ENCODE results near the gene PUS3.
A peak's percentile ranks its signal among the peaks of the same experiment; 100 is the strongest.

Gene PUS3, protein sequence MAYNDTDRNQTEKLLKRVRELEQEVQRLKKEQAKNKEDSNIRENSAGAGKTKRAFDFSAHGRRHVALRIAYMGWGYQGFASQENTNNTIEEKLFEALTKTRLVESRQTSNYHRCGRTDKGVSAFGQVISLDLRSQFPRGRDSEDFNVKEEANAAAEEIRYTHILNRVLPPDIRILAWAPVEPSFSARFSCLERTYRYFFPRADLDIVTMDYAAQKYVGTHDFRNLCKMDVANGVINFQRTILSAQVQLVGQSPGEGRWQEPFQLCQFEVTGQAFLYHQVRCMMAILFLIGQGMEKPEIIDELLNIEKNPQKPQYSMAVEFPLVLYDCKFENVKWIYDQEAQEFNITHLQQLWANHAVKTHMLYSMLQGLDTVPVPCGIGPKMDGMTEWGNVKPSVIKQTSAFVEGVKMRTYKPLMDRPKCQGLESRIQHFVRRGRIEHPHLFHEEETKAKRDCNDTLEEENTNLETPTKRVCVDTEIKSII

DNA sequence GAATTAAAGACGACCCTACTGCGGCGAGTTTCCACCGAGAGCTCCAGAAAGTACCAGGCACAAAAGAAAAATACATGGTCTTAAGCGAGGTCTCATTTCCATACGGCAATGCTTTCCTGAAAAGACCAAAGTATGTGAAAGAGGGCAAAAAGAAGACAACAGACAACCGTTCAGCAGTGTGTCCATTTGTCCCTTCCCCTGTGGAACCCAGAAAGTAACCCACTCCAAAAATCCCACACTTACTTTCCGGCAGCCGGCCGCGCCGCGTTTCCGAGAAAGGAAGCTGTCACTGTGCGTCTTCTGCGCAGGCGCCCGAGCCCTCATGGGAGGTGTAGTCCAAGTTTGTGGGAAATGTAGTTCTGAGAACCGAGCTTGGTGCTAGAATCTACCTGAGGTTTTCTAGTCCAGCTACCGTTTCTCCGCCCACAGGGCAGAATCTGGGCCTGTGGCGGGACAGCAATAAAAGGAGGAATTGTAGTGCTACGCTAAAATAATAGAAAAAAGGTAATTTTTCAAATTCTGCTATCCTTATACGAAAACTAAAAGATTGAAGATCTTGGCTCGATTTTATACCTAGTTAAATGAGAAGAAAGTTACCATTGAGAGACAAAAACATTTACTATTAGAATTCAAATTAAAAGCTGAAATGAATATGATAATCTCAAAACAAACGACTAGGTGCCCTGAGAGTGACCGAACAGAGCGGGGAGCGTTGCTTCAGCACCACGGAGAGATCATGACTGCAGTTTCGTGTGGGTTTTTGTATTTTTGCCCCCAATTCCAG, at the start of gene PUS3:
PUS3 (minus strand) TSS at position 280 of the 784 bp plus-strand sequence. CDS start 6,922 bp downstream, outside the sequence.
- Mint-ChIP-seq H3K9me3 (no peaks in the 10 kb centered on the region), H3K27ac (peak within 1 kb of the TSS; percentile 99), H3K4me1 (ENCODE audit: low read depth) (peaks cover 39% of the 10 kb centered on the region), H3K27me3 (peaks cover 42% of the 10 kb centered on the region), H3K36me3 (ENCODE audit: low read depth) (peaks cover 43% of the 10 kb centered on the region), H3K4me3 (peak within 1 kb of the TSS; percentile 97)
- peak; percentile 89 for DNase-seq

DNA sequence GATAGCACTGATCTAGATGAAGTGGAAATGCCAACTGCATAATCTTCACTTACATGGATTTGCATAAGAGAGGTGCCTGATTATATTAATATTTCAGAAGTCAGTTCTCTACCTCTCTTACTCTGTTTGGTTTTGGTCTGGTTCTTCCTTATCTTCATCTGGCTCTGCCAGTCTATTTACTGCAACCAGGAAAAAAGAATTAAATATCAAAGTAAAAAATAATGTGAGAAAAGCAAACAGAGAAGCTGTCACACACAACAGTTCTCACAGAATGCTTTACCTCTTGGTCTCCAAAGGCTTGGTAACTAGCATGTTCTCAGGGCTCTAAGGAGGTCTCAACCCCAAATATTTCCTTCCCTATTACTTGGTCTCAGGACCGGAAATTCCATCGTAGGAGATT, 49.6 kb upstream of the PUS3 start:
- no peak overlapping the region for H3K27ac Mint-ChIP-seq
- H3K27me3 Mint-ChIP-seq = no peaks in the 10 kb centered on the region
- no peaks in the 10 kb centered on the region for H3K9me3 Mint-ChIP-seq
- DNase-seq = no peak
- H3K4me1 Mint-ChIP-seq (ENCODE audit: low read depth) = peaks cover under 1% of the 10 kb centered on the region
- H3K4me3 Mint-ChIP-seq = no peak overlapping the region
- H3K36me3 Mint-ChIP-seq (ENCODE audit: low read depth) = no peaks in the 10 kb centered on the region

DNA sequence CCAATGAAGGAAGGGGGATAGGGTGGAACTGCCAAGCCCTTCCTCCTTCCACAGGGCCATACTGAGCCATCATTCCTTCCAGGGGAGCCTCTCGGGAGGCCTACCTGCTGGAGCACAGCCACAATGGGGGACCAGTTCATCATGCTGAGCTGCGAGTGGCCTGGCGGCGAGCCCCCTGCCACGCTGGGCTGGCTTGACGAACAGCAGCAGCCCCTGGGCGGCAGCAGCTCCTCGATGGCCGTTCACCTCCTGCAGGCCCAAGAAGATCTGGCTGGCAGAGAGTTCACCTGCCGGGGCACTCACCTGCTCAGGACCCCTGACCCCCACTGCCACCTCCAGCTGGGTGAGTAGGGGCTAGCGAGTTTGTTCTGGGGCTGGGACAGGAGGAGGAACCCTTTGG, 48.7 kb upstream of the PUS3 start:
- H3K4me1 Mint-ChIP-seq (ENCODE audit: low read depth) = no peaks in the 10 kb centered on the region
- H3K27me3 Mint-ChIP-seq = no peaks in the 10 kb centered on the region
- H3K27ac Mint-ChIP-seq = no peak overlapping the region
- DNase-seq = no peak
- H3K9me3 Mint-ChIP-seq = no peaks in the 10 kb centered on the region
- no peaks in the 10 kb centered on the region for H3K36me3 Mint-ChIP-seq (ENCODE audit: low read depth)
- H3K4me3 Mint-ChIP-seq = no peak overlapping the region

DNA sequence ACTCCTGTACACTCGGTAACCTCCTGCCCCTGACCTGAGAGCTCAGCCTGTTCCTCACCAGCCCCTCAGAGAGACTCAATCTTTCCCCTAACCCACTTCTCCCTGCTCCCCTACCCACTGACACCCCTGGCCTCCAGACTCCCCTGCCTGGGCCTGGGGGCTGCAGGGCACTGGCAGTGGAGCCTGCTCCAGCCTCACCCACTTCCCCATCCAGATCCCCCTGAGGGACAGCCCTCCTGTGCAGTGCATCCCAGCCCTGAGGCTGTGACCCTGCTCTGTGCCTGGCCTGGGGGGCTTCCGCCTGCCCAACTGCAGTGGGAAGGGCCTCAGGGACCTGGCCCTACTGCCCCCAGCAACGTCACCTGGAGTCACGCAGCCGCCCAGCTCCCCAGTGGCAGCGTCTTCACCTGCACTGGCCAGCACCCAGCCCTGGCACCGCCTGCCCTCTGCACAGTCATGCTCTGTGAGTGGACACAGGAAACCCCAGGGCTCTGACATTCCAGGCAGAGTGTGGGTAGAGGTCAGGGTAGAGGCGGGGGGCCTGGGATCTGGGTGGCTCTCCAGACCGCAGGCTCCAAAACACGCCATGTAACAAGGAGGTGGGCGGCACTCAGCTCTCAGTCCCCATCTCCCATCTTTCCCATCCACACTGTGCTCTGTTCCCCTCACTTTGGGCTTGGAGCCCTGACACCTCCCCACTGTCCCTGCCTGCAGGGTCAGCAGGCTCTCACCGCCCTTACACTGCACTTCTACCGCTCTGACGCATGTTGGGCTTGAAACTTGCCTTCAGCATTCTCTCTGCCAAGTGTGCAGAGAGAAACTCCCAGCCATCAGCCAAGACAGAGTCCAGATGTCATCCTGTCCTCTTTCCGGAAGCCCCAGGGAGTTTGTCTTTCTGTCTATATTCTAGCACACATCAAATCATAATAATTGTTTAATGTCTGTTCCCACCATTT, 48.0 kb upstream of the PUS3 start:
- no peak overlapping the region for H3K4me3 Mint-ChIP-seq
- no peaks in the 10 kb centered on the region for H3K4me1 Mint-ChIP-seq (ENCODE audit: low read depth)
- H3K27ac Mint-ChIP-seq = no peak overlapping the region
- H3K36me3 Mint-ChIP-seq (ENCODE audit: low read depth) = no peaks in the 10 kb centered on the region
- no peaks in the 10 kb centered on the region for H3K27me3 Mint-ChIP-seq
- no peaks in the 10 kb centered on the region for H3K9me3 Mint-ChIP-seq
- DNase-seq = no peak

DNA sequence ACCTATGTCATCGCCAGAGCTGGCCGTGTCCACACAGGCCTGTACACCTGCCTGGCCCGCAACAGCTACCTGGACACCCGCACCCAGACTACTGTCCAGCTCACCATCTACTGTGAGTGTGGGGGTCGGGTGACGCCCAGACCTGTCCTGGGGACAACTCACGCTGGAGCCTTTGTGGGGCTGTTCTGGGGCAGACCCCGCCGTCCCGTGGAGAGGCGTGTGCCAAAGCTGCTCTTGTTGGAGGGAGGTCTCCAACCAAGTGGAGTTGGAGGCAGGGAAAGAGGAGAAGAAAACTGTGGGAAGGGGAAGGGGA, 47.1 kb upstream of the PUS3 start:
- Mint-ChIP-seq H3K4me1 (ENCODE audit: low read depth) (no peaks in the 10 kb centered on the region), H3K9me3 (no peaks in the 10 kb centered on the region), H3K36me3 (ENCODE audit: low read depth) (no peaks in the 10 kb centered on the region), H3K4me3 (no peak overlapping the region), H3K27ac (no peak overlapping the region), H3K27me3 (no peaks in the 10 kb centered on the region)
- DNase-seq = no peak

DNA sequence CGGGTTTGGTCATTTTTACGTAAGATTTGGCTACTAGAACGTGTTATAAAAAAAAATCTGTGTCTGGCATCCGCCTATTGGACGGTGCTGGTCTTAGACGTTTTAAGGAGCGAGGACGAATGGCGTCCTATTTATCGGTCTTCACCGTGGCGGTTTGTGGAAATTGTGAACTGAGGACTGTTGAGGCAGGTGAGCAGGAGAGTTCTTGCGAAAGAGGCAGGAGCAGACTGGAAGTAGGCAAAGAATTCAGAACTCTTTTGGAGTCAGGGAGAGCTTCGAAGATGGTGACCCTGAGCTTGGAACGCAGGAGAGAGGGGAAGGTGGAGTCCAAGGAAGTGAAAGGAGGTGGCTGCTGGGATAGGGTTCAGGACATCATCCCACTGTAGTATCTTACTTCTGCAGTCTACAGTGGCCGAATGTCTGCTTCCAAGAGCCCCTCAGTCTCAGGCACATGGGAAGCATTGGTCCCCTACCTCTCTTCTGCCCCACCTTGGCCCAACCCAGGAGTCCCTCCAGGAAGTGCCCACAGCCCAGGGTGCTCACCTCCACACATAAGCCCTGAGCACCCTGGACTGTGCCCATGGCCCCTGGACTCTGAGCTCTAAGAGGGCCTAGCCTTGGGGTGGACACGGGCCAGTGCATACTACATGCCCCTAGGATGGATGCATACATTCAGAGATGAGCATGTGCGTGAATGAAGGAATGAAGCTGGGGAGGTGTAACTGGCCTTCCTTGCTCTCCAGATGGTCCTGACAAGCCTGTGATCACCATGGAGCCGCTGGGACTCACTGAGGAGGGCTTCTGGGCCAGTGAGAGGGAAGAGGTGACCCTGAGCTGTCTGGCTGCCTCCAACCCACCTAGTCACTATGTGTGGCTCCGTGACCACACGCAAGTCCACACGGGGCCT, 46.5 kb upstream of the PUS3 start:
- no peak for DNase-seq
- Mint-ChIP-seq H3K9me3 (no peaks in the 10 kb centered on the region), H3K4me3 (no peak overlapping the region), H3K27me3 (no peaks in the 10 kb centered on the region), H3K36me3 (ENCODE audit: low read depth) (no peaks in the 10 kb centered on the region), H3K27ac (no peak overlapping the region), H3K4me1 (ENCODE audit: low read depth) (no peaks in the 10 kb centered on the region)

DNA sequence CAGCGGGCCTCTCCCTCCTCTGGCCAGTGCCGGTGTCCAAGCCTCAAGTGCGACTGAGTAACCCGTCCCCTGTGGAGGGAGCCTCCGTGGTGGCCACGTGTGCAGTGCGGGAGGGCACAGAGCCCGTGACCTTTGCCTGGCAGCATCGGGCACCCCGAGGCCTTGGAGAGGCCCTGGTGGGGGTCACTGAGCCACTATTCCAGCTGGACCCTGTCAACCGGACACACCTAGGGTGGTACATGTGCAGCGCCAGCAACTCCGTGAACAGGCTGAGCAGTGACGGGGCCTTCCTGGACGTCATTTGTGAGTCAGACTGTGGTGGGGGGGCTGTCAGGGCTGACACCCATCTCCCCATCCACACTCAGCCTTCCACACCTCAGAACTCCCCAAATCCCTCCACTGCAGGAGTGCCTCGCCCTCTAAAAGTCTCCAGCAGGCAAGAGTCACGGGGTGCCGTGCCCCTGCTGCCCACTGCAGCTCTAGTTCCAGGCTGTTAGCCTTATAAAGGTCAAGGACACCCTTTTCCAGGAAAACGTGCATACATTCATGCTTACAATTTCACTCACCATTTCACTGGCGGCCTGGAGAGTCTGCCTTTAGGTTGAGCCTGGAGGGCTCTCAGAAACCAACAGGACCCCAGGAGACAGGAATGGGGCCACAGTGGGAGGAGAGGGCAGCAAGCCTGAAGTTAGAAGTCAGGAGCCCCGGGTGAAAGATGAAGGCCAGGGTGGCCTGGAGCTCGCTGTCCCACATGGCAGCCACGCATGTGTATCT, 45.5 kb upstream of the PUS3 start:
- H3K36me3 Mint-ChIP-seq (ENCODE audit: low read depth) = no peaks in the 10 kb centered on the region
- no peaks in the 10 kb centered on the region for H3K9me3 Mint-ChIP-seq
- H3K4me3 Mint-ChIP-seq = no peak overlapping the region
- no peak for DNase-seq
- no peak overlapping the region for H3K27ac Mint-ChIP-seq
- H3K4me1 Mint-ChIP-seq (ENCODE audit: low read depth) = no peaks in the 10 kb centered on the region
- no peaks in the 10 kb centered on the region for H3K27me3 Mint-ChIP-seq

DNA sequence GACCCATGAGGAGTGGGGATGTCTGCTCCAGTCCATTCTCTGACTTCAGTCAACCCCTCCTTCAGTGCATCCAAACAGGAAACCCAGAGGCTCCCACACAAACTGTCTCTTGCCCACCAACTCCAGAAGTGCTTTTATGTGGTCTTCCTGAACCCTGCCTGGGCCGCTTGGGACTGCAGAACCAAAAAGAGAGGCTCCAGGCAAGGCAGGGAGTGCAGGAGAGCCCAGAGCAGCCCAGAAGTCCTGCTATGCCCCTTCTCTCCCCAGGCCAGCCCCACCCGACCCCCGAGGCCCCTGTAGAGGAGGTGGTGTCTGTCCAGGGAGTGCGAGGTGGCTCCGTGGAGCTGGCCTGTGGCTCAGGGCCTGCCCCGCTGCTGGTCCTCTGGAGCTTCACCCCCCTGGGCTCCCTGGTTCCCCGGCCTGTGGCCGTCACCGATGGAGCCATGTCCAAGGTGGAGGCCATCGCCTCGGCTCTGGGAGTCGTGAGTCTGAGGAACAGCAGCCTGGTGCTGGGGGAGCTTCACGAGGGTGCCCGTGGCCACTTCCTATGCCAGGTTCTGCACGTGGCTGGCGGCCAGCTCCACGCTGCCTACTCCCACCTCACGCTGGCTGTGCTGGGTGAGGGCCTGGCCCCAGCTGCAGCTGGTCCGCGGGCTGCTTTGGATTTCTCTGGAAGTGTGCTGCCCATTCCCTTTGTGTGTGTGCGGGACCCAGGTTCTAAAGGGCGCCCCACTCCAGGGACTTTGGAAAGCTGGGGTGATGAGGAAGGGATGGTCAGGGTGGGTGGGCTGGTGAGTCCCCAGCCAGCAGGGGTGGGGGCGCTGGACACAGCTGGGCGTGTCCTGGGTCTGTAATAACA, 44.6 kb upstream of the PUS3 start:
- no peak overlapping the region for H3K4me3 Mint-ChIP-seq
- H3K4me1 Mint-ChIP-seq (ENCODE audit: low read depth) = no peaks in the 10 kb centered on the region
- H3K36me3 Mint-ChIP-seq (ENCODE audit: low read depth) = no peaks in the 10 kb centered on the region
- H3K9me3 Mint-ChIP-seq = no peaks in the 10 kb centered on the region
- H3K27me3 Mint-ChIP-seq = no peaks in the 10 kb centered on the region
- DNase-seq = no peak
- H3K27ac Mint-ChIP-seq = no peak overlapping the region

DNA sequence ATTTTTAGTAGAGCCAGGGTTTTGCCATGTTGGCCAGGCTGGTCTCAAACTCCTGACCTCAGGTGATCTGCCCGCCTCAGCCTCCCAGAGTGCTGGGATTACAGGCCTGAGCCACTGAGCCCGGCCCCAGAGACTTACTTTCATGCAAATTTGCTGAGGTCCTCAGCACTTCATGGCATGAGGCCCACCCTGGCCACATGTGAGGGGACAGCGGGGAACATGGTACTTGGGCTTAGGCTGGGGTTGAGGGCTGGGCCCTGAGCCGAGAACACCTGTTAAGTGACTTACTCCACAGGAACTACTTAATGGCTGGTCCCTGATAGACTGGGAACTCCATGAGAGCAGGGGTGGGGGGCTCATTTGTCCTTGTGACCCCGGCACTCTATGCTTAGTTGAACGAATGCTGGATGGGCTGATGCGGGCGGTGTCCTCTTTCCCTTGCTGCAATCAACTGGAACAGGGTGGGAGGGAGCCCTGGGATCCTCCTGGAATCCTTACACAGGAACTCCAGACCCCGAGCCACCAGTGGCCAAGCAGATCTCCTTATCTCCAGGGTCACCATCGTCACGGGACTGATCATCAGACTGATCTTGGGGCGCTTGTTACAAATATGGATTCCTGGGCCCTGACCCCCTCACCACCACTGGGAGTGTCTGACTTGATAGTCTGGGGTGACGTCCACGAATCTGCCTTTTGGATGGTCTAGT, 43.9 kb upstream of the PUS3 start:
- DNase-seq = no peak
- H3K27me3 Mint-ChIP-seq = no peaks in the 10 kb centered on the region
- no peak overlapping the region for H3K27ac Mint-ChIP-seq
- no peaks in the 10 kb centered on the region for H3K36me3 Mint-ChIP-seq (ENCODE audit: low read depth)
- H3K9me3 Mint-ChIP-seq = no peaks in the 10 kb centered on the region
- peaks cover 5% of the 10 kb centered on the region for H3K4me1 Mint-ChIP-seq (ENCODE audit: low read depth)
- no peak overlapping the region for H3K4me3 Mint-ChIP-seq

DNA sequence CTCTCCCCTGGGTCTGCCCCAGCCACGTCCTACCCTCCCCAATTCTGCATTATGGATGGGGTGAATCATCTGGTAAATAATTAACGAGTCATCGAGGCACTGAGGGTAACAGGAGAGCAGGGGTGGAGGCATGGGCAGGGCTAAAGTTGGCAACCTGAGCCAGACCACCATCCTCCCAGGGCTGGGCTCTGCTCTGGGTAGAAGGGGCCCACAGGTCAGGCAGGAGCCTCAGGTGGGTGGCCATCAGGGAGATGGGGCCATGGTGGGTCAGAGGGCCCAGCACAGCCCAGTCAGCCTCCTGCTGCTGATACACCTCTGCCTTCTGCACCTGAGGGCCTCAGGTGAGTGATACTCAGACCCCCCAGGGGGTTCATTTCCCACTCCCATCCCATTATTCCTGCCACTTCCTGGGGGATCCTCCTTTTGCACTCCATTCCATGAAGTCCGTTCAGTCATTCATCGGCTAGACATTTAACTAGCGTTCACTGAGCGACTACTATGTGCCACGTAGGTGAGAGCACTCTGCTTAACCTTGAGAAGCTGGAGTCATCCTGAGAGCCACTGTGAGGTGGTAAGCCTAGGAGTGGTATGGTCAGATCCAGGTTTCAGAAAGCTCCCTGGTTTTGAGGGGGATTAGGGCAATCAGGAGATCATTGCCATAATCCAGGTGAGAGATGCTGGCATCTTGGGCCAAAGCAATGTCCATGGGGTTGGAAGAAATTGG, 43.0 kb upstream of the PUS3 start, which contains the start of gene VSIG10L2:
VSIG10L2 (plus strand) TSS at position 248 of the 724 bp plus-strand sequence; CDS start at position 260, 12 bp downstream.
- H3K27me3 Mint-ChIP-seq = no peaks in the 10 kb centered on the region
- no peak within 1 kb of the TSS for H3K27ac Mint-ChIP-seq
- no peak for DNase-seq
- H3K4me3 Mint-ChIP-seq = no peak within 1 kb of the TSS
- H3K9me3 Mint-ChIP-seq = no peaks in the 10 kb centered on the region
- no peaks in the 10 kb centered on the region for H3K36me3 Mint-ChIP-seq (ENCODE audit: low read depth)
- peaks cover 5% of the 10 kb centered on the region for H3K4me1 Mint-ChIP-seq (ENCODE audit: low read depth)

DNA sequence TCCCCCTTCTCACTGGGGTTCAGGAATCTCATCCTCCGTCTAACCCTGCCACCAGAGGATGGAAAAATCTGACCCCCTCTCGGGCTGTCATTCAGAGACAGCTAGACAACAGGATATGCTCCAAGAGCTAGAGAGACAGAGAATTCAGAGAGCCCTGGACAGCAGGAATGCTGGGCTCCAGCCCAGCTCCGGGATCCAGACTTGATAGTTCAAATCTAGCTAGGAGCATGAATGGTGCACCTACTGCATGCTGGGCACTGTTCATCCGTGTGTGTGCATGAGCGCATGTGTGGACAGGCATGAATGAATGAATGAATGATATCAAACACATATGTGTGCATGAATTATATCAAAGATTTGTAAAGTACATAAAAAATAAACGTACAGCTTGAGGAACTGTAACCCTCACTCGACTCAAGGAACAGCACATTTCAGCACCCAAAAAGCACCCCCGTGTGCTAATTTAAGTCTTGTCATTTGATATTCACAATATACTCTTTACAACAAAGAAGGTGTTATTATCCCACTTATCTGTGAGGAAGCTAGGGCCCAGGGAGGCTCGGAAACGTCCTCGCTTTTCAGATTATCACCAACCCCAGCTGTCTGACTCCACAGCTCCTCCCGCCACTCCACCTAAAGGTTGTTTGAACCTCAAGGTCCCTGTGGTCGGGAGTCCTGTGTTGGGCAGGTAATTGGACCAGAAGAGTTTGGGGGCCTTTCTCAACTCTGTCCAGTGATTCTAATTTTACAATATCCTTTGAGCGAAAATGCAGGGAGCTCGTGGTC, 42.2 kb upstream of the PUS3 start:
- Mint-ChIP-seq H3K36me3 (ENCODE audit: low read depth) (no peaks in the 10 kb centered on the region), H3K27ac (no peak overlapping the region), H3K4me3 (no peak overlapping the region), H3K27me3 (no peaks in the 10 kb centered on the region), H3K9me3 (no peaks in the 10 kb centered on the region), H3K4me1 (ENCODE audit: low read depth) (peaks cover 5% of the 10 kb centered on the region)
- no peak for DNase-seq
